Sigmoid colon (tissue), 7 donors: ENCODE data around the gene ZNF181. TPM values are rescaled to one million over a fixed set of nuclear protein-coding genes. Genes with fewer than 3 reads are reported as not detected.

Experiments used
- DNase-seq: peaks from one replicate; pipeline ENCODE4 v3.0.0-alpha.2; 2019
- H3K27ac ChIP-seq, 4 donors: fragments of 200-600 bp; sonication (generic); one replicate each; pipeline ENCODE4 v1.5.1; 2016 to 2019; ENCODE audit warnings: mild to moderate bottlenecking in 1 of 4
- H3K27me3 ChIP-seq, 3 donors: fragments of 200-600 bp; sonication (generic); one replicate each; pipeline ENCODE4 v1.5.1; 2019; ENCODE audit warnings: mild to moderate bottlenecking in 1 of 3
- H3K36me3 ChIP-seq, 4 donors: fragments of 200-600 bp; sonication (generic); one replicate each; pipeline ENCODE4 v1.5.1; 2016 to 2019
- H3K4me1 ChIP-seq, 4 donors: fragments of 200-600 bp; sonication (generic); one replicate each; pipeline ENCODE4 v1.5.1; 2017 to 2019
- H3K4me3 ChIP-seq, 4 donors: fragments of 200-600 bp; sonication (generic); one replicate each; pipeline ENCODE4 v1.5.1; 2017 to 2019; ENCODE audit warnings: mild to moderate bottlenecking in 2 of 4, moderate library complexity in 1 of 4
- H3K9me3 ChIP-seq, 4 donors: fragments of 200-600 bp in 3 of 4; sonication (generic) in 3 of 4; one replicate each; pipeline versions ENCODE4 v1.5.1 to v1.6.1; 2013 to 2019
- CTCF ChIP-seq, 4 experiments: fragments of 450-650 bp in 3 of 4; fragments of 200-600 bp in 1 of 4; IDR thresholded peaks; one replicate each; pipeline ENCODE4 v1.5.1; 2016 to 2019; ENCODE audit warnings: antibody characterized with exemption in 4 of 4, mild to moderate bottlenecking in 3 of 4, moderate library complexity in 2 of 4
- EP300 ChIP-seq, 4 donors: sonication (generic); formaldehyde crosslinking; IDR thresholded peaks; one replicate each; pipeline ENCODE4 v1.6.1; 2017; ENCODE audit warnings: antibody characterized with exemption in 4 of 4
- POLR2A ChIP-seq, 2 donors: fragments of 450-650 bp; IDR thresholded peaks; one replicate each; pipeline ENCODE4 v1.6.1; 2016; ENCODE audit warnings: antibody characterized with exemption in 2 of 2, mild to moderate bottlenecking in 2 of 2, moderate library complexity in 2 of 2
- POLR2AphosphoS5 ChIP-seq, 4 donors: sonication (generic); formaldehyde crosslinking; IDR thresholded peaks; one replicate each; pipeline ENCODE4 v1.6.1; 2017; ENCODE audit warnings: antibody characterized with exemption in 4 of 4
- WGBS, 2 donors: extraction: QIAGEN DNeasy Blood & Tissue Kit; methylation state at CpG; one replicate each; pipeline ENCODE4 v1.1.7; 2013; 5-methylcytosine and 5-hydroxymethylcytosine counted together
- intact Hi-C: fragments of 100-400 bp; cut with DNase I; formaldehyde crosslinking; loops from one replicate; pipeline ENCODE4 v1.15.1; 2023
- polyA plus RNA-seq, 3 donors: library from polyadenylated mRNA; stranded (reverse); fragments of 200-250 nt; gene quantifications; one replicate each; pipeline ENCODE4 v1.2.3, GENCODE V29; 2013
- total RNA-seq, 4 donors: library from RNA; depleted of rRNA; stranded (reverse); fragments of >200 nt; gene quantifications; one replicate each; pipeline ENCODE4 v1.1.0, GENCODE V29; 2016
- donor health status: healthy with polysubstance abuse.
- donor health status: Bipolar disorder and iron deficiency.
- donor health status: healthy.

Gene ZNF181
- total and polyA plus RNA-seq, 7 donors: 4.4 to 52.3 (median 26.6) TPM

GRCh38 chr19:34766386-34766785, 32.3 kb downstream of the ZNF181 start:
- no peak for DNase-seq
- peaks cover 0 to 20% (median 8%) of the 10 kb centered on the region in 4 donors for H3K9me3 ChIP-seq
- peaks cover 24 to 88% (median 64%) of the 10 kb centered on the region in 4 donors for H3K36me3 ChIP-seq
- WGBS, 2 donors: 96 to 99% methylated on average over 2 of the region's 2 CpGs
- H3K4me3 ChIP-seq: no peak overlapping the region
- H3K27me3 ChIP-seq: no peaks in the 10 kb centered on the region
- no peak overlapping the region for H3K27ac ChIP-seq
- TF ChIP-seq CTCF (IDR thresholded peaks at IDR 0.05) (no peak), POLR2A (IDR thresholded peaks at IDR 0.05) (no peak), EP300 (IDR thresholded peaks at IDR 0.05) (no peak), POLR2AphosphoS5 (IDR thresholded peaks at IDR 0.05) (no peak)
- H3K4me1 ChIP-seq: peaks cover 0 to 1% (median under 1%) of the 10 kb centered on the region in 4 donors
- intact Hi-C loops: no loop called here

- intact Hi-C loops: no loop called here
- Histone ChIP-seq H3K9me3 (peaks cover 0 to 15% (median 1%) of the 10 kb centered on the region in 4 donors), H3K27me3 (no peaks in the 10 kb centered on the region), H3K36me3 (peaks cover 24 to 72% (median 61%) of the 10 kb centered on the region in 4 donors), H3K27ac (no peak overlapping the region), H3K4me3 (no peak overlapping the region), H3K4me1 (peaks cover 0 to 14% (median 10%) of the 10 kb centered on the region in 4 donors)
- 95 to 96% methylated on average over 3 of the region's 3 CpGs for WGBS, 2 donors
- DNase-seq: no peak
- TF ChIP-seq POLR2A (IDR thresholded peaks at IDR 0.05) (no peak), CTCF (IDR thresholded peaks at IDR 0.05) (no peak), EP300 (IDR thresholded peaks at IDR 0.05) (no peak), POLR2AphosphoS5 (IDR thresholded peaks at IDR 0.05) (no peak)
These were observed 33.9 kb downstream of the ZNF181 start for GRCh38 chr19:34767951-34768350.

GRCh38 chr19:34772697-34773554, 38.9 kb downstream of the ZNF181 start, which contains the start of gene ZNF599:
Gene ZNF599 (minus strand): TSS chr19:34773215. CDS start chr19:34772841, 374 bp downstream.
- Histone ChIP-seq H3K27me3 (no peaks in the 10 kb centered on the region), H3K36me3 (peaks cover 0 to 23% (median 17%) of the 10 kb centered on the region in 4 donors), H3K27ac (peak within 1 kb of the TSS; percentile 81 to 90 (median 86)), H3K4me1 (peaks cover 0 to 18% (median 12%) of the 10 kb centered on the region in 4 donors), H3K4me3 (peak within 1 kb of the TSS; percentile 70 to 87 (median 81)), H3K9me3 (no peaks in the 10 kb centered on the region)
- intact Hi-C loops: loop anchor here (2.0 kb wide), 2 partner anchors 38 to 96 kb away; partner anchors contain the start of genes SCGB2B2, ZNF181 and ZNF302
- 3% methylated on average over 69 of the region's 69 CpGs for WGBS, 2 donors
- TF ChIP-seq CTCF (IDR thresholded peaks at IDR 0.05) (no peak), POLR2AphosphoS5 (IDR thresholded peaks at IDR 0.05) (peak; percentile 80 to 94 (median 93)), POLR2A (IDR thresholded peaks at IDR 0.05) (peak; percentile 46 to 53), EP300 (IDR thresholded peaks at IDR 0.05) (peak in 1 of 4 donors; percentile 63)
- peak; percentile 95 for DNase-seq

GRCh38 chr19:34773555-34773864, 39.5 kb downstream of the ZNF181 start:
- TF ChIP-seq CTCF (IDR thresholded peaks at IDR 0.05) (no peak), POLR2A (IDR thresholded peaks at IDR 0.05) (no peak), POLR2AphosphoS5 (IDR thresholded peaks at IDR 0.05) (no peak), EP300 (IDR thresholded peaks at IDR 0.05) (no peak)
- no peaks in the 10 kb centered on the region for H3K27me3 ChIP-seq
- intact Hi-C loops: loop anchor here (2.0 kb wide), 2 partner anchors 39 to 97 kb away; partner anchors contain the start of genes SCGB2B2, ZNF181 and ZNF302
- H3K4me3 ChIP-seq: peak overlapping the region; percentile 70 to 87 (median 81)
- WGBS, 2 donors: 75 to 84% methylated on average over 2 of the region's 2 CpGs
- no peak for DNase-seq
- H3K4me1 ChIP-seq: peaks cover 0 to 18% (median 12%) of the 10 kb centered on the region in 4 donors
- H3K36me3 ChIP-seq: peaks cover 0 to 17% (median 11%) of the 10 kb centered on the region in 4 donors
- no peaks in the 10 kb centered on the region for H3K9me3 ChIP-seq
- peak overlapping the region in 2 of 4 donors; percentile 85 to 90 for H3K27ac ChIP-seq
